H1 (cell line): ENCODE measurements around the gene RIMS1. TPM values are rescaled to one million over a fixed set of nuclear protein-coding genes. Genes with fewer than 3 reads are reported as not detected.

Source experiments
- CTCF ChIA-PET: fragments of 300-600 bp; sonication (Branson Sonifier 250); formaldehyde crosslinking; loops from one replicate; lab custom pipeline; 2021; ENCODE audit not compliant: partially characterized antibody; lab: Charles Lee
- POLR2A ChIA-PET: fragments of 300-600 bp; sonication (Branson Sonifier 250); formaldehyde crosslinking; loops from one replicate; lab custom pipeline; 2021; ENCODE audit warnings: inconsistent platforms; ENCODE audit not compliant: partially characterized antibody; lab: Charles Lee
- DNase-seq, 2 experiments: peaks; one replicate each; pipeline versions ENCODE4 v3.0.0 to v3.0.0-alpha.2; 2010 to 2022; ENCODE audit warnings: low spot score in 2 of 2, low read depth in 1 of 2, mixed read lengths in 1 of 2
- FAIRE-seq: peaks from 2 replicates; lab custom pipeline; 2011; peaks lifted over from hg19 to GRCh38; lab: Jason Lieb, UNC
- H2AFZ ChIP-seq: 2 replicates; pipeline ENCODE4 v1.8.1; 2012; ENCODE audit warnings: low read length, inconsistent platforms
- H2AK5ac ChIP-seq: 2 replicates; pipeline ENCODE4 v1.6.1; 2013; ENCODE audit warnings: low read depth, low read length
- H2BK120ac ChIP-seq: replicated peaks from 2 replicates; pipeline ENCODE3; 2013; ENCODE audit warnings: low read depth, low read length, inconsistent platforms
- H2BK12ac ChIP-seq: 2 replicates; pipeline ENCODE4 v1.6.1; 2013; ENCODE audit warnings: low read depth, low read length
- H2BK15ac ChIP-seq: 2 replicates; pipeline ENCODE4 v1.6.1; 2013; ENCODE audit warnings: low read length
- H2BK20ac ChIP-seq: 2 replicates; pipeline ENCODE4 v1.6.1; 2013; ENCODE audit warnings: low read length
- H2BK5ac ChIP-seq: 2 replicates; pipeline ENCODE4 v1.6.1; 2013; ENCODE audit warnings: low read depth, low read length
- H3K14ac ChIP-seq: 2 replicates; pipeline ENCODE4 v1.6.1; 2013; ENCODE audit warnings: inconsistent platforms; ENCODE audit not compliant: insufficient read length
- H3K18ac ChIP-seq: 2 replicates; pipeline ENCODE4 v1.6.1; 2013; ENCODE audit warnings: low read length; ENCODE audit errors: extremely low read depth
- H3K23ac ChIP-seq: 2 replicates; pipeline ENCODE4 v1.6.1; 2013; ENCODE audit warnings: inconsistent platforms; ENCODE audit not compliant: insufficient read length
- H3K23me2 ChIP-seq: 2 replicates; pipeline ENCODE4 v1.6.1; 2013; ENCODE audit warnings: low read depth, low read length
- H3K27ac ChIP-seq: 2 replicates; pipeline ENCODE4 v1.6.1; 2011; ENCODE audit warnings: low read depth, low read length, inconsistent platforms
- H3K27me3 ChIP-seq, 4 experiments: replicated peaks in 1 of 4; 1 replicate in 1 of 4; 2 replicates in 3 of 4; pipeline versions ENCODE4 v1.6.1 to v1.8.1; 2011 to 2013; ENCODE audit warnings: low read length in 3 of 4, mild to moderate bottlenecking in 3 of 4, inconsistent platforms in 2 of 4, mixed read lengths in 2 of 4, moderate library complexity in 1 of 4; ENCODE audit not compliant: control insufficient read depth in 3 of 4, insufficient read depth in 3 of 4; ENCODE audit errors: extremely low read depth in 1 of 4
- H3K36me3 ChIP-seq, 4 experiments: 2 replicates each; pipeline versions ENCODE4 v1.6.1 to v1.8.1; 2011 to 2013; ENCODE audit warnings: mild to moderate bottlenecking in 4 of 4, low read length in 3 of 4, moderate library complexity in 2 of 4, control low read depth in 1 of 4, inconsistent platforms in 1 of 4; ENCODE audit not compliant: insufficient read depth in 4 of 4, control insufficient read depth in 2 of 4
- H3K4ac ChIP-seq: replicated peaks from 2 replicates; pipeline ENCODE3; 2013; ENCODE audit warnings: low read length, low read depth, mixed read lengths, inconsistent platforms; ENCODE audit not compliant: insufficient read length
- H3K4me1 ChIP-seq, 4 experiments: replicated peaks in 1 of 4; 1 replicate in 1 of 4; 2 replicates in 3 of 4; pipeline versions ENCODE4 v1.6.1 to v1.8.1; 2011 to 2013; ENCODE audit warnings: low read length in 3 of 4, inconsistent platforms in 2 of 4, mixed read lengths in 1 of 4; ENCODE audit not compliant: insufficient read depth in 4 of 4, control insufficient read depth in 3 of 4
- H3K4me2 ChIP-seq, 2 experiments: 2 replicates each; pipeline versions ENCODE4 v1.6.1 to v1.8.1; 2011 to 2013; ENCODE audit warnings: low read depth in 2 of 2, low read length in 2 of 2, control low read depth in 1 of 2, inconsistent platforms in 1 of 2, mild to moderate bottlenecking in 1 of 2; ENCODE audit not compliant: insufficient read depth in 1 of 2
- H3K4me3 ChIP-seq, 4 experiments: fragments of 200-600, 300-600 bp in 1 of 4; sonication (generic), shearing (Covaris generic), sonication (Bioruptor Twin) in 1 of 4; 2 replicates each; pipeline versions ENCODE4 v1.5.1 to v1.8.1; 2011 to 2016; ENCODE audit warnings: low read length in 4 of 4, low read depth in 3 of 4, control low read depth in 2 of 4, inconsistent platforms in 2 of 4, mild to moderate bottlenecking in 2 of 4, mixed read lengths in 1 of 4, moderate library complexity in 1 of 4; ENCODE audit not compliant: insufficient read depth in 2 of 4; ENCODE audit errors: extremely low read depth in 1 of 4
- H3K56ac ChIP-seq: replicated peaks from 2 replicates; pipeline ENCODE3; 2013; ENCODE audit warnings: low read depth, mild to moderate bottlenecking, mixed read lengths, low read length, inconsistent platforms; ENCODE audit not compliant: insufficient read length
- H3K79me1 ChIP-seq: 2 replicates; pipeline ENCODE4 v1.6.1; 2013; ENCODE audit warnings: low read depth, low read length, control low read depth
- H3K79me2 ChIP-seq, 2 experiments: 2 replicates each; pipeline versions ENCODE4 v1.6.1 to v1.8.1; 2012 to 2013; ENCODE audit warnings: low read length in 2 of 2, mild to moderate bottlenecking in 2 of 2, inconsistent platforms in 1 of 2; ENCODE audit not compliant: insufficient read depth in 2 of 2, control insufficient read depth in 1 of 2
- H3K9ac ChIP-seq, 4 experiments: replicated peaks in 1 of 4; 1 replicate in 1 of 4; 2 replicates in 3 of 4; pipeline versions ENCODE4 v1.6.1 to v1.8.1; 2011 to 2013; ENCODE audit warnings: low read depth in 3 of 4, low read length in 3 of 4, control low read depth in 2 of 4, mild to moderate bottlenecking in 2 of 4, moderate library complexity in 2 of 4, inconsistent platforms in 1 of 4; ENCODE audit errors: extremely low read depth in 1 of 4
- H3K9me3 ChIP-seq, 2 experiments: 2 replicates each; pipeline versions ENCODE4 v1.6.1 to v1.8.1; 2012 to 2013; ENCODE audit warnings: mild to moderate bottlenecking in 2 of 2, moderate library complexity in 2 of 2, control low read depth in 1 of 2, inconsistent platforms in 1 of 2, low read depth in 1 of 2, low read length in 1 of 2, mixed read lengths in 1 of 2; ENCODE audit not compliant: insufficient read depth in 2 of 2
- H4K20me1 ChIP-seq, 2 experiments: replicated peaks in 1 of 2; 2 replicates each; pipeline versions ENCODE3 to v1.8.1; 2011 to 2013; ENCODE audit warnings: inconsistent platforms in 2 of 2, low read length in 2 of 2, mild to moderate bottlenecking in 1 of 2; ENCODE audit not compliant: insufficient read depth in 2 of 2, control insufficient read depth in 1 of 2
- H4K5ac ChIP-seq: 2 replicates; pipeline ENCODE4 v1.6.1; 2013; ENCODE audit warnings: low read length, low read depth, mixed read lengths, inconsistent platforms; ENCODE audit not compliant: insufficient read length
- H4K8ac ChIP-seq: 2 replicates; pipeline ENCODE4 v1.8.0; 2013; ENCODE audit warnings: mild to moderate bottlenecking, moderate library complexity, low read length, inconsistent platforms; ENCODE audit not compliant: insufficient read depth; ENCODE audit errors: extremely low read depth
- H4K91ac ChIP-seq: replicated peaks from 2 replicates; pipeline ENCODE3; 2013; ENCODE audit warnings: low read length, mixed read lengths, inconsistent platforms; ENCODE audit not compliant: insufficient read length
- BACH1 ChIP-seq: IDR thresholded peaks from 2 replicates; pipeline ENCODE4 v1.6.1; 2012; ENCODE audit warnings: low read length, improper control_type of control experiment
- BCL11A ChIP-seq, 2 experiments: IDR thresholded peaks; one replicate each; pipeline ENCODE4 v1.6.1; 2011; ENCODE audit warnings: low read depth in 2 of 2, low read length in 2 of 2, mild to moderate bottlenecking in 2 of 2
- EP300 ChIP-seq, 2 experiments: IDR thresholded peaks; 1 replicate in 1 of 2; 2 replicates in 1 of 2; pipeline ENCODE4 v1.6.1; 2011 to 2012; ENCODE audit warnings: low read depth in 2 of 2, low read length in 2 of 2, mild to moderate bottlenecking in 2 of 2, borderline replicate concordance in 1 of 2, inconsistent platforms in 1 of 2, moderate library complexity in 1 of 2
- KDM4A ChIP-seq: IDR thresholded peaks from one replicate; pipeline ENCODE4 v1.7.1; 2012; ENCODE audit warnings: low read depth, mild to moderate bottlenecking, moderate library complexity, low read length, inconsistent platforms; ENCODE audit not compliant: severe bottlenecking
- MAFK ChIP-seq: IDR thresholded peaks from 2 replicates; pipeline ENCODE4 v1.6.1; 2012; ENCODE audit warnings: low read depth, mild to moderate bottlenecking, improper control_type of control experiment, low read length
- NANOG ChIP-seq: IDR thresholded peaks from 2 replicates; pipeline ENCODE4 v1.6.1; 2011; ENCODE audit warnings: low read length, low read depth, mild to moderate bottlenecking, inconsistent platforms; ENCODE audit not compliant: insufficient read depth, poor library complexity, severe bottlenecking
- POLR2A ChIP-seq, 2 experiments: IDR thresholded peaks; 1 replicate in 1 of 2; 2 replicates in 1 of 2; pipeline ENCODE4 v1.6.1; 2011; ENCODE audit warnings: low read depth in 2 of 2, low read length in 2 of 2, mild to moderate bottlenecking in 2 of 2; ENCODE audit errors: control extremely low read depth in 1 of 2
- RFX5 ChIP-seq: IDR thresholded peaks from 2 replicates; pipeline ENCODE4 v1.6.1; 2011; ENCODE audit warnings: low read depth, low read length, improper control_type of control experiment, borderline replicate concordance
- RNF2 ChIP-seq: fragments of 200-900, 300-1000 bp; sonication (generic); IDR thresholded peaks from 2 replicates; pipeline ENCODE4 v1.7.1; 2016; ENCODE audit warnings: borderline replicate concordance, low read depth, mild to moderate bottlenecking, antibody characterized with exemption, low read length; ENCODE audit not compliant: poor library complexity, severe bottlenecking; ENCODE audit errors: missing control alignments
- SAP30 ChIP-seq: fragments of 300-600 bp; sonication (generic); IDR thresholded peaks from 2 replicates; pipeline ENCODE4 v1.7.1; 2012; ENCODE audit warnings: low read length, moderate library complexity, mild to moderate bottlenecking, inconsistent platforms; ENCODE audit not compliant: insufficient read depth, insufficient replicate concordance
- SIRT6 ChIP-seq: IDR thresholded peaks from one replicate; pipeline ENCODE4 v1.7.1; 2012; ENCODE audit warnings: low read length, inconsistent platforms
- SUZ12 ChIP-seq: fragments of 200-600 bp; sonication (generic); IDR thresholded peaks from 2 replicates; pipeline ENCODE4 v1.6.1; 2012; ENCODE audit warnings: mild to moderate bottlenecking, inconsistent platforms, low read length, moderate library complexity, mixed read lengths
- WGBS, 2 experiments: shearing (Covaris generic) in 1 of 2; methylation state at CpG; one replicate each; pipeline versions ENCODE4 v1.1.6 to v1.1.7; 2013 to 2015; ENCODE audit warnings: low lambda C conversion rate in 2 of 2, mixed read lengths in 2 of 2, inconsistent platforms in 1 of 2, low coverage in 1 of 2, missing lambda C conversion rate in 1 of 2; ENCODE audit not compliant: insufficient replicate concordance in 2 of 2, insufficient coverage in 1 of 2, insufficient read length in 1 of 2; ENCODE audit errors: extremely low coverage in 1 of 2, missing lambda C conversion rate in 1 of 2; 5-methylcytosine and 5-hydroxymethylcytosine counted together
- polyA plus RNA-seq, 7 experiments: library from polyadenylated mRNA; depleted of rRNA in 3 of 7; stranded (reverse) in 5 of 7; unstranded in 2 of 7; fragments of >200 nt in 5 of 7; fragments of 200-250 nt in 2 of 7; gene quantifications; 1 replicate in 5 of 7; 2 replicates in 1 of 7; 4 replicates in 1 of 7; pipeline versions ENCODE4 v1.2.1 to v1.2.3, GENCODE V29; 2011 to 2013; ENCODE audit warnings: missing spikeins in 2 of 7, mixed read lengths in 2 of 7
- total RNA-seq: library from RNA; stranded (reverse); fragmentation: NEBNext Ultra II Directional; extraction: Animal tissue kit (Norgen Biotek cat#: 25700); gene quantifications from 2 replicates; pipeline ENCODE4 v1.2.1, GENCODE V29; 2021
- TF ChIP-seq, protein P1 (sequence below): IDR thresholded peaks from 2 replicates; pipeline ENCODE4 v1.6.1; 2011; ENCODE audit warnings: low read length, improper control_type of control experiment

Gene RIMS1
- total and polyA plus RNA-seq, 2 of the 8 experiments (the other 6 are each of a cell fraction or from before 2014, with no cell fraction given), result 0.63 to 2.3 TPM

DNA sequence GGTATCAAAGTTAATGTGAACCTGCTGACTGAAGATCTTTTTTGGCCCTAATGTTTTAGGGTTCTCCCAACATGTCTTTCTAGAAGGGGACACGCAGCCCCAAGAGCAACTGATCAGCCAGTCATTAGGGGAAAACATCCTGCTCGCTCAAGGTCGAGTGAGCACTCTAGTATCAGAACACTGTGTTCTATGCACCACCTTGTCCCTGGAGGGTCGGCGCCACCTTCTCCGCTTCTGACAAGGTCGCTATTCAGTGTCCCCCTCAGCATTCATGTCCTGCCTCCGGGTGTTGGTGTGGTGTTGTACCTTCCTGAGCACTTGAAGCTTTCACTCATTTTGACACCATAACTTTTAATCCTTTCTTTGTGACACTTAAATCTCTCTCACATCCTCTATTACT, 404.3 kb downstream of the RIMS1 start:
- Histone ChIP-seq H3K27ac (no peak overlapping the region), H3K4ac (no peak overlapping the region), H3K4me1 (no peaks in the 10 kb centered on the region), H3K9ac (no peak overlapping the region), H2BK20ac (no peak overlapping the region), H3K4me3 (no peak overlapping the region), H2AK5ac (no peak overlapping the region), H3K79me2 (no peaks in the 10 kb centered on the region), H4K8ac (no peak overlapping the region), H3K9me3 (no peaks in the 10 kb centered on the region), H3K79me1 (no peaks in the 10 kb centered on the region), H2BK120ac (no peak overlapping the region), H4K5ac (no peak overlapping the region), H2BK15ac (no peak overlapping the region), H2BK12ac (no peak overlapping the region), H2BK5ac (no peak overlapping the region), H4K20me1 (no peaks in the 10 kb centered on the region), H3K27me3 (no peaks in the 10 kb centered on the region), H3K23me2 (no peaks in the 10 kb centered on the region), H3K36me3 (no peaks in the 10 kb centered on the region), H3K18ac (no peak overlapping the region), H3K14ac (no peak overlapping the region), H2AFZ (no peak overlapping the region), H3K4me2 (no peak overlapping the region), H4K91ac (no peak overlapping the region), H3K23ac (no peak overlapping the region), H3K56ac (no peak overlapping the region)
- WGBS, 2 experiments, result 94% methylated on average over 8 of the region's 8 CpGs; no CpG with 5 or more reads in 1 of the 2 experiments
- ChIA-PET CTCF (no interaction called here), POLR2A (no interaction called here)
- FAIRE-seq (no peak), DNase-seq (no peak)
- TF ChIP-seq POLR2A (IDR thresholded peaks at IDR 0.05; ENCODE audit: control extremely low read depth in 1 of 2, low read depth in 2 of 2, low read length in 2 of 2) (no peak), EP300 (IDR thresholded peaks at IDR 0.05; ENCODE audit: borderline replicate concordance in 1 of 2, low read depth in 2 of 2, low read length in 2 of 2) (no peak), NANOG (no peak), BCL11A (IDR thresholded peaks at IDR 0.05; ENCODE audit: low read depth in 2 of 2, low read length in 2 of 2) (no peak), RNF2 (no peak), KDM4A (no peak), SAP30 (no peak), SIRT6 (no peak), SUZ12 (no peak), RFX5 (no peak), BACH1 (no peak), MAFK (no peak)
- TF ChIP-seq, protein P1, sequence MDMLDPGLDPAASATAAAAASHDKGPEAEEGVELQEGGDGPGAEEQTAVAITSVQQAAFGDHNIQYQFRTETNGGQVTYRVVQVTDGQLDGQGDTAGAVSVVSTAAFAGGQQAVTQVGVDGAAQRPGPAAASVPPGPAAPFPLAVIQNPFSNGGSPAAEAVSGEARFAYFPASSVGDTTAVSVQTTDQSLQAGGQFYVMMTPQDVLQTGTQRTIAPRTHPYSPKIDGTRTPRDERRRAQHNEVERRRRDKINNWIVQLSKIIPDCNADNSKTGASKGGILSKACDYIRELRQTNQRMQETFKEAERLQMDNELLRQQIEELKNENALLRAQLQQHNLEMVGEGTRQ, result no peak
